Activated CD8-positive, alpha-beta T cell treated with anti-CD3 and anti-CD28 coated beads for 36 hours (primary cell): ENCODE measurements around the gene THAP3. TPM values are rescaled to one million over a fixed set of nuclear protein-coding genes. Genes with fewer than 3 reads are reported as not detected.
A peak's percentile ranks its signal among the peaks of the same experiment; 100 is the strongest.

Experiments
- ATAC-seq: fragments of 200-7000 bp; cut with Tn5 transposase; one replicate; pipeline ENCODE4 v1.10.0; 2021; ENCODE audit warnings: mild to moderate bottlenecking, moderate library complexity
- CTCF ChIA-PET: fragments of 350-600 bp; sonication (Branson Sonifier 250); formaldehyde crosslinking; loops from one replicate; lab custom pipeline; 2021; ENCODE audit warnings: antibody characterized with exemption; lab: Charles Lee
- POLR2A ChIA-PET: fragments of 350-600 bp; sonication (Branson Sonifier 250); formaldehyde crosslinking; loops from one replicate; lab custom pipeline; 2021; ENCODE audit warnings: antibody characterized with exemption; lab: Charles Lee
- DNase-seq: peaks from one replicate; pipeline ENCODE4 v3.0.0-alpha.2; 2020
- H3K27ac Mint-ChIP-seq: one replicate; pipeline ENCODE4 v1.8.0; 2021; ENCODE audit warnings: mild to moderate bottlenecking, mixed read lengths
- H3K27me3 Mint-ChIP-seq: one replicate; pipeline ENCODE4 v1.8.0; 2021; ENCODE audit warnings: mixed read lengths
- H3K36me3 Mint-ChIP-seq: one replicate; pipeline ENCODE4 v1.8.0; 2021; ENCODE audit warnings: low read depth, mixed read lengths
- H3K4me1 Mint-ChIP-seq: one replicate; pipeline ENCODE4 v1.8.0; 2021; ENCODE audit warnings: low read depth, mixed read lengths
- H3K4me3 Mint-ChIP-seq: one replicate; pipeline ENCODE4 v1.8.0; 2021; ENCODE audit warnings: mild to moderate bottlenecking, moderate library complexity, mixed read lengths
- H3K9me3 Mint-ChIP-seq: one replicate; pipeline ENCODE4 v1.8.0; 2021; ENCODE audit warnings: mixed read lengths
- intact Hi-C: fragments of 100-400 bp; cut with micrococcal nuclease; formaldehyde crosslinking; loops from one replicate; pipeline ENCODE4 v1.10.0; 2022
- total RNA-seq, 2 experiments: library from RNA; stranded (reverse); gene quantifications; one replicate each; pipeline ENCODE4 v1.2.3, GENCODE V29; 2021
- TF ChIP-seq, protein P1 (sequence below): fragments of 200-600 bp; IDR thresholded peaks from one replicate; pipeline ENCODE4 v1.8.0; 2022; ENCODE audit warnings: antibody characterized with exemption, mild to moderate bottlenecking

Gene THAP3
- total RNA-seq, 2 experiments from 2014 or later = 19.0 to 24.5 TPM

DNA sequence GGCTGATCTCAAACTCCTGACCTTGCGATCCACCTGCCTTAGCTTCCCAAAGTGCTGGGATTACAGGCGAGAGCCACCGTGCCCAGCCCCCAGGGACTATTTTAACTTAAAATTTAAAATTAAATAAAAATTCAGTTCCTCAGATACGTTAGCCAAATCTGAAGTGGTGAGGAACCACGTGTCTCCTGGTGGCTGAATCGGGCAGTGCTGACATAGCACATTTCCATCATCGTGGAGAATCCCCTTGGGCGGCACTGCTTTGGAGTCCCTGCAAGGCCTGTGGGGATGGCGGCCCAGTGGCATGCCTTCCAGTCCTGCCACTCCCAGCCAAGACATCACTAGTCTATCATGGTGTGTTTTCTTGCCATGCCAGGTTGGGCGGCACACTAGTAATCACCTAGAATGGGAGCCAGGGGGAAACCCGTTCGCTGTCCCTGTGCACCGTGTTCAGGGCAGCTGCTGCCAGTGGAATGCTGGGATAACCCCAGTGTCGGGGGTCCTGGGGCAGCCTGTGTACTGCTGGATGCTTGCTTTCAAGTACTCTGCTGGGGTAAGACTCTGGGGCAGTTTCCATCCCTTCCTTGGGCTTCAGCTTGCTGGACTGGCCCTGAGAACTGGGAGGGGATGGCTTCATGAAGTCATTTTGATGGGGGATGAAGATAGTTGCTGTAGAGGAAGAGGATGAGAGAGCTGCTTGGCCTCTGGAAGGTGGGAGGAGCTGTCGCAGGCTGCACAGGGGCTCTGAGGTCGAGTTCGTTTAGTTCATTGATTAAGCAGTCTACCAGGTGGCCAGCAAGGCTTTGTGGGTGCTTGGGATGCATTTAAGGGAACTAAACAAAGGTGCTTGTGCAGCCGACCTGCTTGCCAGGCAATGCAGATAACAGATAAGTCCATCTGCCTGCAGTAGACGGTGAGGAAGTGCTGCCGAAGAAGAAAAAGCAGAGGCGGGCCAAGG lies 40.3 kb upstream of the THAP3 start:
- Mint-ChIP-seq H3K27ac (peak overlapping the region; percentile 1), H3K36me3 (peaks cover 7% of the 10 kb centered on the region), H3K4me1 (peaks cover 35% of the 10 kb centered on the region), H3K9me3 (no peaks in the 10 kb centered on the region), H3K27me3 (no peaks in the 10 kb centered on the region), H3K4me3 (no peak overlapping the region)
- TF ChIP-seq, protein P1, sequence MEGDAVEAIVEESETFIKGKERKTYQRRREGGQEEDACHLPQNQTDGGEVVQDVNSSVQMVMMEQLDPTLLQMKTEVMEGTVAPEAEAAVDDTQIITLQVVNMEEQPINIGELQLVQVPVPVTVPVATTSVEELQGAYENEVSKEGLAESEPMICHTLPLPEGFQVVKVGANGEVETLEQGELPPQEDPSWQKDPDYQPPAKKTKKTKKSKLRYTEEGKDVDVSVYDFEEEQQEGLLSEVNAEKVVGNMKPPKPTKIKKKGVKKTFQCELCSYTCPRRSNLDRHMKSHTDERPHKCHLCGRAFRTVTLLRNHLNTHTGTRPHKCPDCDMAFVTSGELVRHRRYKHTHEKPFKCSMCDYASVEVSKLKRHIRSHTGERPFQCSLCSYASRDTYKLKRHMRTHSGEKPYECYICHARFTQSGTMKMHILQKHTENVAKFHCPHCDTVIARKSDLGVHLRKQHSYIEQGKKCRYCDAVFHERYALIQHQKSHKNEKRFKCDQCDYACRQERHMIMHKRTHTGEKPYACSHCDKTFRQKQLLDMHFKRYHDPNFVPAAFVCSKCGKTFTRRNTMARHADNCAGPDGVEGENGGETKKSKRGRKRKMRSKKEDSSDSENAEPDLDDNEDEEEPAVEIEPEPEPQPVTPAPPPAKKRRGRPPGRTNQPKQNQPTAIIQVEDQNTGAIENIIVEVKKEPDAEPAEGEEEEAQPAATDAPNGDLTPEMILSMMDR = no peak
- DNase-seq = no peak
- intact Hi-C loops = no loop called here
- ChIA-PET CTCF (interaction anchor here (1.2 kb wide), 1 partner anchor 30 kb away, joined by 4 read pairs; the partner anchor contains the start of gene NOL9), POLR2A (interaction anchor here (1.8 kb wide), 1 partner anchor 9 kb away, joined by 6 read pairs; no protein-coding TSS in a partner anchor)
- no peak for ATAC-seq

DNA sequence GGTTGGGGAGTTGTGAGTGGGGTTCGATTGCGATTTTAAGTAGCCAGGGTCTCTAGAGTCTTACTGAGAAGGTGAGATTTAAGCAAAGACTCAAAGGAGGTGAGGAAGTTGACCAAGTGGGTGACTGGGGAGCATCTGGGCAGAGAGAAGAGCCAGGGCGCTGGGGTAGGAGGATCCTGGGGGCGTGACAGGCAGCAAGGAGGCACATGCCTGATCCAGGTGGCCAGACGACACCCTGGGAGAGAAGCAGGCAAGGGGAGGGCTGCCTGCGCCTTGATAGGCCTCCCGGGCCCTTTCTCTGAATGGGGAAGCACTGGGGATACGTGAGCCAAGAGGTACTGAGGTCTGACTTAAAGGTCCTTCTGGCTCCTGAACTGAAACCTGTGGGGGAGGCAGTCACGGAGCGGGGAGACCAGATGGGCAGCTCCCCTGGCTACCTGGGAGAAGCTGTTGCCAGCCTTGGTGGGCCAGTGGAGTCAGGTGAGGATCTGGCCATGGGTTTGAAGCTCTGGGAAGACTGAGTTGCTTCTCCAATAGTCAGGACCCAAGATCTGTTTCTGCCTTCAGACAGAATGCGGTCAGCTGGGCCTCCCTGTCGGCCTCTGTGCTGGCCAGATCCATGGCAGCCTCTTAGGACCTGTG lies 39.5 kb upstream of the THAP3 start:
- no peaks in the 10 kb centered on the region for H3K9me3 Mint-ChIP-seq
- ChIA-PET CTCF (no interaction called here), POLR2A (interaction anchor here (0.7 to 1.1 kb wide), 2 partner anchors 12 to 13 kb away, joined by 3 read pairs; no protein-coding TSS in a partner anchor)
- intact Hi-C loops = no loop called here
- no peak overlapping the region for H3K4me3 Mint-ChIP-seq
- no peaks in the 10 kb centered on the region for H3K27me3 Mint-ChIP-seq
- ATAC-seq (no peak), DNase-seq (no peak)
- TF ChIP-seq, protein P1 = no peak
- peak overlapping the region; percentile 1 for H3K27ac Mint-ChIP-seq
- H3K36me3 Mint-ChIP-seq = peaks cover 7% of the 10 kb centered on the region
- peaks cover 30% of the 10 kb centered on the region for H3K4me1 Mint-ChIP-seq

DNA sequence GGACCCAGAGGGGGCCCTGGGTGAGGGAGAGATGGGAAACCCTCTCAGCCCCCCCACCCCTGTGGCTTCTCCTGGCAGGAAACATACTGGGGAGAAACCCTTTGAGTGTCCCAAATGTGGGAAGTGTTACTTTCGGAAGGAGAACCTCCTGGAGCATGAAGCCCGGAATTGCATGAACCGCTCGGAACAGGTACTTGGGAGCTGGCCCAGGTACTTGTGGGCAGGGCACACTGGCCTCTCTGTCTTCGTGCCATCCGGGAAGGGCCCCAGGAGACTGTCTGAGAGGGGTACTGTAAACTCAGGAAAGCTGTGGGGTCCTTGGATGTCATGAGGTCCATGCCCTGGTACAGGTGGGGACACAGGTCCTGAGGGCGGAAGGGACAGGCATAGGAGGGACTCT lies 38.8 kb upstream of the THAP3 start:
- TF ChIP-seq, protein P1 = no peak
- no peak for DNase-seq
- no peaks in the 10 kb centered on the region for H3K27me3 Mint-ChIP-seq
- no peak overlapping the region for H3K27ac Mint-ChIP-seq
- peaks cover 12% of the 10 kb centered on the region for H3K36me3 Mint-ChIP-seq
- POLR2A ChIA-PET = interaction anchor here (0.7 to 1.1 kb wide), 2 partner anchors 11 to 13 kb away, joined by 3 read pairs; no protein-coding TSS in a partner anchor
- ATAC-seq = no peak
- H3K4me1 Mint-ChIP-seq = peaks cover 27% of the 10 kb centered on the region
- H3K9me3 Mint-ChIP-seq = no peaks in the 10 kb centered on the region
- intact Hi-C loops = no loop called here
- CTCF ChIA-PET = no interaction called here
- H3K4me3 Mint-ChIP-seq = no peak overlapping the region

DNA sequence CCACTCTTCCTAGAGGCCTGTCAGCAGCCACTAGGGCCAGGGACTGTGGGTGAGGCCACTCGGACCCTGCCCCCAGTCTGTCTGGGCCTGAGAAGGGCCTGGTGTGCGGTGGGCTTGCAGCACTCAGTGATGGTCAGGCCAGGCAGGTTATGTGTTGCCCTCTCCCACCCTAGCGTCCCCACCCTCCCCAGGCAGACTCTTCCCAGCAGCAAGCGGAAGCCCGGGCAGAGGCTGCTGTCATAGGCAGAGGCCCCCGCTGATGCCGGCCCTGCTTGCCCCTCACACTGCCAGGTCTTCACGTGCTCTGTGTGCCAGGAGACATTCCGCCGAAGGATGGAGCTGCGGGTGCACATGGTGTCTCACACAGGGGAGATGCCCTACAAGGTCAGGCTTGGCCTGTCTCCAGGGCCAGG lies 38.3 kb upstream of the THAP3 start:
- DNase-seq (no peak), ATAC-seq (no peak)
- Mint-ChIP-seq H3K9me3 (no peaks in the 10 kb centered on the region), H3K4me1 (peaks cover 25% of the 10 kb centered on the region), H3K36me3 (peaks cover 10% of the 10 kb centered on the region), H3K27ac (no peak overlapping the region), H3K27me3 (no peaks in the 10 kb centered on the region), H3K4me3 (no peak overlapping the region)
- TF ChIP-seq, protein P1 = no peak
- ChIA-PET CTCF (interaction anchor here (1.5 kb wide), 1 partner anchor 14 kb away, joined by 7 read pairs; no protein-coding TSS in a partner anchor), POLR2A (interaction anchor here (1.1 to 1.5 kb wide), 2 partner anchors 10 to 16 kb away, joined by 3 to 5 read pairs; no protein-coding TSS in a partner anchor)
- intact Hi-C loops = no loop called here
